Neutrophil (primary cell): ENCODE results near the gene EMCN.

Source experiments
- H3K27ac ChIP-seq: fragments of 200-600 bp; sonication (generic); 2 replicates; pipeline ENCODE4 v1.5.1; 2016; ENCODE audit warnings: mild to moderate bottlenecking, moderate library complexity
- H3K27me3 ChIP-seq: fragments of 200-600 bp; sonication (generic); 2 replicates; pipeline ENCODE4 v1.6.0; 2016; ENCODE audit warnings: mild to moderate bottlenecking
- H3K36me3 ChIP-seq: fragments of 200-600 bp; sonication (generic); 2 replicates; pipeline ENCODE4 v1.5.1; 2017
- H3K4me1 ChIP-seq, 2 experiments: fragments of 200-600 bp in 1 of 2; sonication (generic) in 1 of 2; 1 replicate in 1 of 2; 2 replicates in 1 of 2; pipeline versions ENCODE4 v1.5.1 to v1.6.1; 2013 to 2016; ENCODE audit warnings: low read depth in 1 of 2, low read length in 1 of 2, mild to moderate bottlenecking in 1 of 2, moderate library complexity in 1 of 2; ENCODE audit not compliant: control insufficient read depth in 1 of 2, insufficient read depth in 1 of 2
- H3K4me3 ChIP-seq, 2 experiments: fragments of 200-600 bp in 1 of 2; sonication (generic) in 1 of 2; 1 replicate in 1 of 2; 2 replicates in 1 of 2; pipeline ENCODE4 v1.5.1; 2013 to 2016; ENCODE audit warnings: low read depth in 1 of 2, low read length in 1 of 2, mild to moderate bottlenecking in 1 of 2, moderate library complexity in 1 of 2
- H3K9me3 ChIP-seq: fragments of 200-600 bp; sonication (generic); 2 replicates; pipeline ENCODE4 v1.5.1; 2016
- TF ChIP-seq, protein P1 (sequence below): fragments of 200-600 bp; sonication (generic); IDR thresholded peaks from 2 replicates; pipeline ENCODE4 v1.5.1; 2016; ENCODE audit warnings: antibody characterized with exemption

Gene EMCN

DNA sequence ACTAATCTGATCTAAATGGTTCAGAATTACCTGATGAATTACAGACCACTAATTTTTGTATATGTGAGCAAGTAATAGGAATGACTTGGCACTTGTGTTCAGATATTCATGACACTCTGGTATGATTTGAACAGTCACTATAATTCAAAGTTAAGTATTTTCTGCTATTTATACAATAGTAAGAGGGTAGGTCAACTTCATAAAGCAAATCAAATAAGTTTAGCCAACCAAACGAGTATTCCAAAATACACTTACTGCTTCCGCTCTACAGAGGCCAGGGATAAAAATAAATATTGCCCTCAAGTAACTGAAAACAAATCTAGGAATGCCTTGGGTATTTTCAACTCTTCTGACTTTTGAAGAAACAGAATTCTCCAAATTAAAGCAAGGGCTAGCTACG is 9.1 kb downstream of the EMCN start:
- Histone ChIP-seq H3K9me3 (no peaks in the 10 kb centered on the region), H3K4me3 (no peak overlapping the region), H3K4me1 (peaks cover 6 to 13% of the 10 kb centered on the region in 2 experiments), H3K27me3 (no peaks in the 10 kb centered on the region), H3K27ac (no peak overlapping the region), H3K36me3 (no peaks in the 10 kb centered on the region)
- TF ChIP-seq, protein P1, sequence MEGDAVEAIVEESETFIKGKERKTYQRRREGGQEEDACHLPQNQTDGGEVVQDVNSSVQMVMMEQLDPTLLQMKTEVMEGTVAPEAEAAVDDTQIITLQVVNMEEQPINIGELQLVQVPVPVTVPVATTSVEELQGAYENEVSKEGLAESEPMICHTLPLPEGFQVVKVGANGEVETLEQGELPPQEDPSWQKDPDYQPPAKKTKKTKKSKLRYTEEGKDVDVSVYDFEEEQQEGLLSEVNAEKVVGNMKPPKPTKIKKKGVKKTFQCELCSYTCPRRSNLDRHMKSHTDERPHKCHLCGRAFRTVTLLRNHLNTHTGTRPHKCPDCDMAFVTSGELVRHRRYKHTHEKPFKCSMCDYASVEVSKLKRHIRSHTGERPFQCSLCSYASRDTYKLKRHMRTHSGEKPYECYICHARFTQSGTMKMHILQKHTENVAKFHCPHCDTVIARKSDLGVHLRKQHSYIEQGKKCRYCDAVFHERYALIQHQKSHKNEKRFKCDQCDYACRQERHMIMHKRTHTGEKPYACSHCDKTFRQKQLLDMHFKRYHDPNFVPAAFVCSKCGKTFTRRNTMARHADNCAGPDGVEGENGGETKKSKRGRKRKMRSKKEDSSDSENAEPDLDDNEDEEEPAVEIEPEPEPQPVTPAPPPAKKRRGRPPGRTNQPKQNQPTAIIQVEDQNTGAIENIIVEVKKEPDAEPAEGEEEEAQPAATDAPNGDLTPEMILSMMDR = no peak

DNA sequence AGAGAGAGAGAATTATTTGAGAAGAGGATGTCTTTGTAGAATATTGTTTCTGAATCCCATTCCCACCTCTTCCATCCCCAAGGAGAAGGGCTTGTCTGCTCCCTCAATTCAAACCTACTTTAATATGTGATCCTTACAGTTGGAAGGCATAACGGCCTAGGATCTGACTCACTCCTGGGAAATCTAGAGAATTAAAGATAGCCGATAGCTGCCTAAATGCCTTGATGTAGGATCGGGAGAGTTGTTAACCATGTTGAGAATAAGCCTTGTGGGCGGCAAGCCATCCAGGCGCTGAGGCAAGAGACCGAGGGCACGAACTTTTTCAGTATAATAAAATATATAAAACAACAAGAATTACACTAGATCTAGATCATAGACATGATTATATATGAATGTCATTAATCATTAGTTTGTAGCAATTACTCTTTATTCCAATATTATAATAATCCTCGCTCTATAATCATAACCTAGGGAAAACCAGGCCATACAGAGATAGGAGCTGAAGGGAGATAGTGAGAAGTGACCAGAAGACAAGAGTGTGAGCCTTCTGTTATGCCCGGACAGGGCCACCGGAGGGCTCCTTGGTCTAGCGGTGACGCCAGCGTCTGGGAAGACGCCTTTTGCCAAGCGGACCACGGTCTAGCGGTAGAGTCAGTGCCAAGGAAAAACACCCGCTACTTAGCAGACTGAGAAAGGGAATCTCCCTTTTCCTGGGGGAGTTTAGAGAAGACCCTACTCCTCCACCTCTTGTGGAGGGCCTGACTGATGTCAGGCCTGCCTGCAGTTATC is 13.5 kb downstream of the EMCN start:
- H3K4me1 ChIP-seq = no peaks in the 10 kb centered on the region
- H3K27ac ChIP-seq = no peak overlapping the region
- no peaks in the 10 kb centered on the region for H3K27me3 ChIP-seq
- no peak overlapping the region for H3K4me3 ChIP-seq
- no peaks in the 10 kb centered on the region for H3K36me3 ChIP-seq
- H3K9me3 ChIP-seq = no peaks in the 10 kb centered on the region
- TF ChIP-seq, protein P1 = no peak

DNA sequence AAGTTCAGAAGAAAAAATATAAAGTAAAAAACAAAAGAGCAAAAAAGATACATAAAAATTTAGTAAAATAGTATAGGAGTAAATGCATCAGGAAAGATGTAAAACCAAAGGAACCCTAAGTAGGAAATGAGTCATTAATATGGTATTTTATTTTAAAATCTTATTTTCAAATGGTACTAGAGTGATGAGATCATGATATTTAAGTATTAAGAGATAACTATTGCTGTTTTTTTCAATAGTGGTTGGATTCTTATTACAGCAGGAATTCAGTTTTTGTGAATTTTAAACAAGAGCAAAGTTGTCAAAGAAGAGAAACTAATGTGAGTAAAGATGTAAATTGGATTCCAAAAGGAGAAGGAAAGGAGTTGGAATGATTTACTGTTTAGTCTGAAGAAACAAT is 20.0 kb downstream of the EMCN start:
- Histone ChIP-seq H3K4me3 (no peak overlapping the region), H3K36me3 (no peaks in the 10 kb centered on the region), H3K4me1 (no peaks in the 10 kb centered on the region), H3K9me3 (no peaks in the 10 kb centered on the region), H3K27me3 (no peaks in the 10 kb centered on the region), H3K27ac (no peak overlapping the region)
- TF ChIP-seq, protein P1 = no peak

DNA sequence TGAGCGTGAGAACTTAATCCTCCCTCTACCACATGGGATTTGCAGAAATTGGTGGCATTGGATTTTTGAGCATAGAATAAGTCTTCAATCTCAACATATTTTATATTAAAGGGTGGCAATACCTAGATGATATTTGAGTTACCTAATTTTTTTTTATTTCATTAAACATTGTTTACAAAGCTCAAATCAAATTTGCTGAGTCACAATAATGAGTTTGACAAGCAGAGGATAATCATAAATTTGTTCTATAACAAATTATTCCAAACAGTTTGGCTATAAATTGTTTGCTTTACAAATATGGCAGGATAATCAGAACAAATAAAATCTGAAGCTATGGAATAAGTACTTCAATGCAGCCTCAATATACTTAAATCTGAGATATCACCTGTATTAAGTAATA is 22.7 kb downstream of the EMCN start:
- TF ChIP-seq, protein P1 = no peak
- Histone ChIP-seq H3K27me3 (no peaks in the 10 kb centered on the region), H3K4me1 (no peaks in the 10 kb centered on the region), H3K9me3 (peaks cover 7% of the 10 kb centered on the region), H3K36me3 (no peaks in the 10 kb centered on the region), H3K4me3 (no peak overlapping the region), H3K27ac (no peak overlapping the region)

DNA sequence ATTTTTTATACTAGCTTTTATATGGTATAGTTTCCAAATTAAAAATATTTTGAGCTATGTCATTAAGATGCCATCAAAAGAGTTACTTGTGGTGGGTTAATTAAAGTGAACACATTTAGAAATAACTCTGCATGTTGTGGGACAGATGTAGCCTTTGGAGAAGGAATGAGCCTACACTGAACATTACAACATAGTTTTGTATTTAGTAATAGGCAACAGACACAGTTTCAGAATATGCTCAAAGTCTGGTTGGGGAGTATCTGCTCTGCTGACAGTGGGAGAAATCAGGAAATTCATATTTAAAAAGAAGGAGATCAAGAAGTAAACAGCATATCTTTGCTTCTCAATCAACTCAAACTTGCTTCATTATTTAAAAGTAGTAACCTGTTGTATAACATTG is 23.7 kb downstream of the EMCN start:
- H3K4me1 ChIP-seq = no peaks in the 10 kb centered on the region
- H3K36me3 ChIP-seq = no peaks in the 10 kb centered on the region
- TF ChIP-seq, protein P1 = no peak
- peaks cover 7% of the 10 kb centered on the region for H3K9me3 ChIP-seq
- H3K27me3 ChIP-seq = no peaks in the 10 kb centered on the region
- no peak overlapping the region for H3K4me3 ChIP-seq
- H3K27ac ChIP-seq = no peak overlapping the region
